ENCODE data around the gene MACROH2A1.

MACROH2A1 gene

GRCh38 chr5:135434591-135435466 is 35.8 kb upstream of the MACROH2A1 start:
- no peak for TF ChIP-seq ZBTB7A (IDR thresholded peaks at IDR 0.05; ENCODE audit: low read depth)
- no peak for TF ChIP-seq FOXM1 (IDR thresholded peaks at IDR 0.05; ENCODE audit: borderline replicate concordance, low read depth)
- TF ChIP-seq, protein P1, sequence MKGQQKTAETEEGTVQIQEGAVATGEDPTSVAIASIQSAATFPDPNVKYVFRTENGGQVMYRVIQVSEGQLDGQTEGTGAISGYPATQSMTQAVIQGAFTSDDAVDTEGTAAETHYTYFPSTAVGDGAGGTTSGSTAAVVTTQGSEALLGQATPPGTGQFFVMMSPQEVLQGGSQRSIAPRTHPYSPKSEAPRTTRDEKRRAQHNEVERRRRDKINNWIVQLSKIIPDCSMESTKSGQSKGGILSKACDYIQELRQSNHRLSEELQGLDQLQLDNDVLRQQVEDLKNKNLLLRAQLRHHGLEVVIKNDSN (IDR thresholded peaks at IDR 0.05): no peak
- TF ChIP-seq, protein P2, sequence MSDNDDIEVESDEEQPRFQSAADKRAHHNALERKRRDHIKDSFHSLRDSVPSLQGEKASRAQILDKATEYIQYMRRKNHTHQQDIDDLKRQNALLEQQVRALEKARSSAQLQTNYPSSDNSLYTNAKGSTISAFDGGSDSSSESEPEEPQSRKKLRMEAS (IDR thresholded peaks at IDR 0.05): no peak
- TF ChIP-seq RAD21 (IDR thresholded peaks at IDR 0.05; ENCODE audit: low read depth): no peak
- TF ChIP-seq TAF1 (IDR thresholded peaks at IDR 0.05; ENCODE audit: low read depth): no peak
- no peak for TF ChIP-seq YY1 (IDR thresholded peaks at IDR 0.05; ENCODE audit: low read depth)
- no peak for TF ChIP-seq REST (IDR thresholded peaks at IDR 0.05; ENCODE audit: low read depth)
- no peak for TF ChIP-seq NFIC (IDR thresholded peaks at IDR 0.05)
- no peak for TF ChIP-seq CREB1 (IDR thresholded peaks at IDR 0.05; ENCODE audit: low read depth)
- TF ChIP-seq EGR1 (IDR thresholded peaks at IDR 0.05): no peak
- TF ChIP-seq TEAD4 (IDR thresholded peaks at IDR 0.05): no peak
- TF ChIP-seq CEBPB (IDR thresholded peaks at IDR 0.05): no peak
- TF ChIP-seq EP300 (IDR thresholded peaks at IDR 0.05; ENCODE audit: borderline replicate concordance): no peak
- TF ChIP-seq TCF12 (IDR thresholded peaks at IDR 0.05; ENCODE audit: low read depth): no peak

- TF ChIP-seq REST (IDR thresholded peaks at IDR 0.05; ENCODE audit: low read depth) (no peak), EP300 (IDR thresholded peaks at IDR 0.05; ENCODE audit: borderline replicate concordance) (no peak), YY1 (IDR thresholded peaks at IDR 0.05; ENCODE audit: low read depth) (no peak), ZBTB7A (IDR thresholded peaks at IDR 0.05; ENCODE audit: low read depth) (no peak), TAF1 (IDR thresholded peaks at IDR 0.05; ENCODE audit: low read depth) (no peak), EGR1 (IDR thresholded peaks at IDR 0.05) (no peak), NFIC (IDR thresholded peaks at IDR 0.05) (no peak)
- TF ChIP-seq, protein P2 (IDR thresholded peaks at IDR 0.05): no peak
- TF ChIP-seq, protein P1 (IDR thresholded peaks at IDR 0.05): no peak
Measured at GRCh38 chr5:135433681-135434426, 34.8 kb upstream of the MACROH2A1 start.

DNA sequence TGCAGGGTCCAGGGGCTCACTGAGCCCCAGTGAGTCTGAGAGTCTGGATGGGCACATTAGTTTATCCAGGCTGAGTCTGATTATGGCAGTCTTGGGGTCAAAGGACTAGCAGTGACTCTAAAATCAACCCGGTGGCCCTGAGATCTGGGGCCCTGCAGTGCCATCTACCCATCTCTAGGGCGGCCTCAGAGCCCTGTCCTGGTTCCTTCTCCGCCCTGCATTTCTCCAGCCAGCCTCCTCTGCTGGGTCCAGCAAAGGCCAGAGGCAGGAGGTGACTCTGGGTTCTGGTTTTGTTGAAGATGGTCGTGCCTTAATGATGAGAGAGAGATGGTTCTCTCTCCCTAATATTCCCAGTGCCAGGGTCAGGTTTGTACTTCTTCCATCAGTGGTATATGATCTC is 33.1 kb upstream of the MACROH2A1 start:
- TF ChIP-seq EGR1 (IDR thresholded peaks at IDR 0.05) (no peak), TEAD4 (IDR thresholded peaks at IDR 0.05) (no peak), CREB1 (IDR thresholded peaks at IDR 0.05; ENCODE audit: low read depth) (no peak), TCF12 (IDR thresholded peaks at IDR 0.05; ENCODE audit: low read depth) (no peak), EP300 (IDR thresholded peaks at IDR 0.05; ENCODE audit: borderline replicate concordance) (no peak), YY1 (IDR thresholded peaks at IDR 0.05; ENCODE audit: low read depth) (no peak), NFIC (IDR thresholded peaks at IDR 0.05) (no peak)

- TF ChIP-seq, protein P2 (IDR thresholded peaks at IDR 0.05): no peak
- TF ChIP-seq REST (IDR thresholded peaks at IDR 0.05; ENCODE audit: low read depth): no peak
- TF ChIP-seq TCF12 (IDR thresholded peaks at IDR 0.05; ENCODE audit: low read depth): no peak
- TF ChIP-seq EP300 (IDR thresholded peaks at IDR 0.05; ENCODE audit: borderline replicate concordance): no peak
- TF ChIP-seq TEAD4 (IDR thresholded peaks at IDR 0.05): no peak
Measured at GRCh38 chr5:135430135-135430437, 31.1 kb upstream of the MACROH2A1 start.

Data from Ishikawa (cell line).